Prostate gland (tissue), 2 donors: ENCODE data around the gene ARMC9.

Experiments used
- CTCF ChIP-seq, 4 experiments: fragments of 200-600 bp in 2 of 4; fragments of 450-650 bp in 2 of 4; sonication (generic) in 2 of 4; IDR thresholded peaks; 1 replicate in 3 of 4; 2 replicates in 1 of 4; pipeline ENCODE4 v1.5.1; 2016 to 2019; ENCODE audit warnings: antibody characterized with exemption in 4 of 4, mild to moderate bottlenecking in 2 of 4, moderate library complexity in 2 of 4
- POLR2A ChIP-seq: fragments of 450-650 bp; IDR thresholded peaks from one replicate; pipeline ENCODE4 v1.6.1; 2016; ENCODE audit warnings: antibody characterized with exemption, mild to moderate bottlenecking
- POLR2AphosphoS5 ChIP-seq: sonication (generic); formaldehyde crosslinking; IDR thresholded peaks from one replicate; pipeline ENCODE4 v1.6.1; 2017; ENCODE audit warnings: antibody characterized with exemption

- TF ChIP-seq CTCF (IDR thresholded peaks at IDR 0.05) (no peak), POLR2A (no peak), POLR2AphosphoS5 (peak; percentile 21)
These were observed 58.1 kb downstream of the ARMC9 start for GRCh38 chr2:231256494-231256893.
